ENCODE data around the gene LCMT2. TPM values are rescaled to one million over a fixed set of nuclear protein-coding genes. Genes with fewer than 3 reads are reported as not detected.

Gene LCMT2
- total RNA-seq, 2 experiments from 2014 or later: 8.3 to 9.2 TPM

DNA sequence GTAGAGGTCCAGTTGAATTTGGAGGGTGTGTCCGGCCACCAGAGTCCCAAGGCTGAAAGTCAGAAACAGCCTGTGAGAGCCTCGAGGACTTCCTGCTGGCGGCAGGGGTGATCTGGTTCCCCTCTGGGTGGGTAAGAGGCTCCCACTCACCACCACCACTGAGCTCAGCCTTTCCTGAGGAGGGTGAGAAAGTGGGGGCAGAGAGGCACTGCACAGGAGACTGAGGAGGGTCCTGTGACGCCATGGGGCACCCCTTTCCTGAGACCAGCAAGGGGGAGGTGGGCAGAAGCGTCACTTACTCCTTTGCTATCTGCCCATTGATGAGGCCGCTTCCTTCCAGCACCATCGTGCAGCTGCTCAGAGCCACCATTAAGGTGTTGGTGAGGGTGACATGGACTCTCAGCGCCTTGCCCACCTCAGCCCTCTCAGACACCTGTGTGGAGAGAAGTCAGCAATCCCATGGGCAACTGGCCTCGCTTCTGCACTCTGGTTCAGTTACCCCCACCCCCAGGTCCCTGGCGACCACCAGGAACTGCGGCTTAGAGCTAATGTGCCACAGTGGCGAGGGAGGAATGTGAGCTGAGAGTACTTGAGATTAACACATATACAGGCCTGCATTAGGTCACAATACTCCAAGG is 53.7 kb downstream of the LCMT2 start:
- Mint-ChIP-seq H3K27me3 (peaks cover 5% of the 10 kb centered on the region), H3K9me3 (peaks cover 5% of the 10 kb centered on the region), H3K27ac (no peak overlapping the region), H3K4me3 (no peak overlapping the region), H3K36me3 (ENCODE audit: low read depth) (no peaks in the 10 kb centered on the region), H3K4me1 (ENCODE audit: low read depth) (no peaks in the 10 kb centered on the region)
- ChIA-PET CTCF (interaction anchor here (1.3 to 5.9 kb wide), 4 partner anchors 9 to 73 kb away, joined by 3 to 24 read pairs (median 10); no protein-coding TSS in a partner anchor), POLR2A (no interaction called here)
- intact Hi-C loops (cut with micrococcal nuclease): no loop called here
- TF ChIP-seq, protein P1, sequence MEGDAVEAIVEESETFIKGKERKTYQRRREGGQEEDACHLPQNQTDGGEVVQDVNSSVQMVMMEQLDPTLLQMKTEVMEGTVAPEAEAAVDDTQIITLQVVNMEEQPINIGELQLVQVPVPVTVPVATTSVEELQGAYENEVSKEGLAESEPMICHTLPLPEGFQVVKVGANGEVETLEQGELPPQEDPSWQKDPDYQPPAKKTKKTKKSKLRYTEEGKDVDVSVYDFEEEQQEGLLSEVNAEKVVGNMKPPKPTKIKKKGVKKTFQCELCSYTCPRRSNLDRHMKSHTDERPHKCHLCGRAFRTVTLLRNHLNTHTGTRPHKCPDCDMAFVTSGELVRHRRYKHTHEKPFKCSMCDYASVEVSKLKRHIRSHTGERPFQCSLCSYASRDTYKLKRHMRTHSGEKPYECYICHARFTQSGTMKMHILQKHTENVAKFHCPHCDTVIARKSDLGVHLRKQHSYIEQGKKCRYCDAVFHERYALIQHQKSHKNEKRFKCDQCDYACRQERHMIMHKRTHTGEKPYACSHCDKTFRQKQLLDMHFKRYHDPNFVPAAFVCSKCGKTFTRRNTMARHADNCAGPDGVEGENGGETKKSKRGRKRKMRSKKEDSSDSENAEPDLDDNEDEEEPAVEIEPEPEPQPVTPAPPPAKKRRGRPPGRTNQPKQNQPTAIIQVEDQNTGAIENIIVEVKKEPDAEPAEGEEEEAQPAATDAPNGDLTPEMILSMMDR (IDR thresholded peaks at IDR 0.05): no peak
- DNase-seq (no peak), ATAC-seq (no peak)

DNA sequence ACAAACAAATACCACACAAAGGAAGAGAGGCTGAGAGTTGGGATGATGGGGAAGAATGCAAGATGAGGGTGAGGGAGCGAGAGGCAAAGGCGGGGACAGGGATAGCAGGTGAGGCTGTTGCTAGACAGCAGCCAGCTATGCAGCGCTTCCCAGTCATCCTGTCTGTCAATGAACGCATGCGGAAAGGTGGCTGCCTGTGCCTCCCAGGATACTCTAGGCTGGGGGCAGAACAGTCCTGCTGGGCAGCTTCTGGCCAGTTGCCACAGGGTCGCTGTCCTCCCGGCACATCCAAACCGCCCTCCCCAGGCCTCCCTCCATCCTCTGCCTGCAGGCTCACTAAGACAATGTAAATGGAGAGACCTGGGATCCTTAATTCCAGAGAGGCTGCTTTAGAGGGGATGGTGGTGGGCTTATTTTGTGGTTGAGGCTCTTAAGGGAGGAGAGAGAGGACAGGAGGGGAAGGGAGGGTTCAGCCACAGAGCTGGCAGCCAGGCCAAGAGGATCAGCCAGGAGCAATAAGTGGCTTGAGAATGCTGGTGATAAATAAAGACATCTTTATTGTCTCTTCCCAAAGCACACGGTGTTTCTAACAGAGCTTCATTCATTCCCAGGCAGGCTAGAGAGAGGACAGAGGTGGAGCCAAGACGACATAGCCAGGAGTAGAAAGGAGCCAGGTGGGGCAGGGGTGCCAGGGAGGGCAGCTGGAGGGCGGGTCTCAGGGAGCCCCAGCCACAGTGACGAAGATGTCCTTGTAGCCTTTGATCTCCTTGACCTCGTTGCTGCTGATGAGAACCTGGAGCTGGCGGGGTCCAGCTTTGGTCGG is 54.4 kb downstream of the LCMT2 start:
- Mint-ChIP-seq H3K9me3 (peaks cover 5% of the 10 kb centered on the region), H3K27ac (no peak overlapping the region), H3K4me3 (no peak overlapping the region), H3K4me1 (ENCODE audit: low read depth) (no peaks in the 10 kb centered on the region), H3K36me3 (ENCODE audit: low read depth) (no peaks in the 10 kb centered on the region), H3K27me3 (peaks cover 5% of the 10 kb centered on the region)
- ChIA-PET CTCF (interaction anchor here (1.3 to 5.9 kb wide), 4 partner anchors 8 to 72 kb away, joined by 3 to 24 read pairs (median 10); no protein-coding TSS in a partner anchor), POLR2A (interaction anchor here (1.2 kb wide), 1 partner anchor 69 kb away, joined by 3 read pairs; no protein-coding TSS in a partner anchor)
- ATAC-seq: no peak
- DNase-seq: no peak
- intact Hi-C loops (cut with micrococcal nuclease): no loop called here
- TF ChIP-seq, protein P1 (IDR thresholded peaks at IDR 0.05): no peak

DNA sequence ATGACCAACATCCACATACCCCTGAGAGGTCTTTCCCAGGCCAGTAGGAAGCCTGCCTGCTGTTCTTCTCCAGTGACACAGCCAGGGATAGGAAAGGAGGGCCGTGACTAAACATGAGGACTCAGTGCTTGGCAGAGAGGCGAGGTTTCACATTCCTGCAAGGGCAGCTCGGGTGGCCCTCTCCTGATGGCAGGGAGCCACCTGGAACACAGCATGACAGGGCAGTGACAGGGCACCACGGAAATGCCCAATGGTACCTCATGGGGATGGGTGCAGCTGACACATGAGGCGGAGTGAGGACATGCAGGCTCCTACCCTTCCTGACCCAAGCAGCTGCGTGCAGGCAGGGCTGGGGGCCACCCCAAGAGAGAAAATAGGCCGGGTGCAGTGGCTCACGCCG is 56.2 kb downstream of the LCMT2 start:
- POLR2A ChIA-PET: no interaction called here
- peaks cover 5% of the 10 kb centered on the region for H3K9me3 Mint-ChIP-seq
- intact Hi-C loops (cut with micrococcal nuclease): no loop called here
- no peak overlapping the region for H3K4me3 Mint-ChIP-seq
- no peaks in the 10 kb centered on the region for H3K36me3 Mint-ChIP-seq (ENCODE audit: low read depth)
- H3K27ac Mint-ChIP-seq: no peak overlapping the region
- ATAC-seq: no peak
- no peaks in the 10 kb centered on the region for H3K4me1 Mint-ChIP-seq (ENCODE audit: low read depth)
- no peak for DNase-seq
- TF ChIP-seq, protein P1 (IDR thresholded peaks at IDR 0.05): no peak
- CTCF ChIA-PET: interaction anchor here (0.7 to 5.9 kb wide), 2 partner anchors 13 to 48 kb away, joined by 3 to 24 read pairs; no protein-coding TSS in a partner anchor
- peaks cover 6% of the 10 kb centered on the region for H3K27me3 Mint-ChIP-seq

Other genes starting within 250 kb of the LCMT2 start
- 10 to 100 TPM; 27.3 to 29.2 TPM for gene UBR1, start 224.5 kb downstream of the LCMT2 start, total RNA-seq
- gene TMEM62, start 197.0 kb downstream of the LCMT2 start, total RNA-seq: 10 to 100 TPM; 10.5 to 11.6 TPM
- 10 to 100 TPM; 49.2 to 54.1 TPM for gene CCNDBP1, start 145.2 kb downstream of the LCMT2 start, total RNA-seq
- not detected for gene EPB42, start 109.6 kb downstream of the LCMT2 start, total RNA-seq
- under 1 TPM; 0.11 to 0.22 TPM for gene TGM5, start 63.6 kb downstream of the LCMT2 start, total RNA-seq
- not detected for gene TGM7, start 28.3 kb downstream of the LCMT2 start, total RNA-seq
- gene ZSCAN29, start 40.5 kb upstream of the LCMT2 start, total RNA-seq: 10 to 100 TPM; 20.9 to 23.8 TPM
- gene TUBGCP4, start 40.5 kb upstream of the LCMT2 start, total RNA-seq: 10 to 100 TPM; 32.9 to 33.4 TPM
- gene TP53BP1, start 162.6 kb upstream of the LCMT2 start, total RNA-seq: 10 to 100 TPM; 20.6 to 23.0 TPM
- under 1 TPM; 0.78 to 0.86 TPM for gene MAP1A, start 187.0 kb upstream of the LCMT2 start, total RNA-seq